Gastrocnemius medialis (tissue), 4 donors: ENCODE data around the gene XYLT1. TPM values are rescaled to one million over a fixed set of nuclear protein-coding genes. Genes with fewer than 3 reads are reported as not detected.

Experiments used
- ATAC-seq, 2 donors: fragments of 150-250 bp; one replicate each; pipeline ENCODE4 v1.9.1; 2016
- DNase-seq, 2 donors: peaks; one replicate each; pipeline ENCODE4 v3.0.0-alpha.2; 2019
- H3K27ac ChIP-seq, 4 donors: fragments of 200-600 bp; sonication (generic); 1 replicate in 1 of 4; 2 replicates in 3 of 4; pipeline ENCODE4 v1.5.1; 2016 to 2018; ENCODE audit warnings: mild to moderate bottlenecking in 2 of 4, moderate library complexity in 1 of 4
- H3K27me3 ChIP-seq, 3 donors: fragments of 200-600 bp; sonication (generic) in 2 of 3; 1 replicate in 1 of 3; 2 replicates in 2 of 3; pipeline versions ENCODE4 v1.5.1 to v1.6.0; 2016 to 2019; ENCODE audit warnings: mild to moderate bottlenecking in 1 of 3, moderate library complexity in 1 of 3
- H3K36me3 ChIP-seq, 2 donors: fragments of 200-600 bp; sonication (generic) in 1 of 2; one replicate each; pipeline ENCODE4 v1.5.1; 2017 to 2018
- H3K4me1 ChIP-seq, 2 donors: fragments of 200-600 bp; sonication (generic) in 1 of 2; one replicate each; pipeline ENCODE4 v1.5.1; 2016 to 2017; ENCODE audit warnings: mild to moderate bottlenecking in 2 of 2
- H3K4me3 ChIP-seq, 4 donors: fragments of 200-600 bp; sonication (generic) in 3 of 4; 1 replicate in 1 of 4; 2 replicates in 3 of 4; pipeline ENCODE4 v1.5.1; 2016 to 2019; ENCODE audit warnings: mild to moderate bottlenecking in 2 of 4
- H3K9me3 ChIP-seq, 3 donors: fragments of 200-600 bp; sonication (generic) in 2 of 3; 1 replicate in 1 of 3; 2 replicates in 2 of 3; pipeline ENCODE4 v1.5.1; 2016 to 2019
- POLR2A ChIP-seq, 2 donors: fragments of 450-650 bp; IDR thresholded peaks; one replicate each; pipeline ENCODE4 v1.6.1; 2017; ENCODE audit warnings: antibody characterized with exemption in 2 of 2, mild to moderate bottlenecking in 2 of 2, moderate library complexity in 2 of 2
- in situ Hi-C, 4 donors: fragments of 200-750 bp; cut with MboI; loops; one replicate each; pipeline versions ENCODE4 v1.15.0 to v1.8.0; 2017; ENCODE audit warnings: low sequenced_read_pairs in 4 of 4
- intact Hi-C: fragments of 100-400 bp; cut with DNase I; formaldehyde crosslinking; loops from one replicate; pipeline ENCODE4 v1.15.1; 2023; ENCODE audit warnings: low total_unique reads
- total RNA-seq, 4 donors: library from RNA; depleted of rRNA; stranded (reverse); fragments of >200 nt; gene quantifications; one replicate each; pipeline versions ENCODE4 v1.1.0 to v1.2.3, GENCODE V29; 2016
- TF ChIP-seq, protein P1 (sequence below), 5 experiments: fragments of 450-650 bp in 3 of 5; fragments of 200-600 bp in 2 of 5; sonication (generic) in 2 of 5; IDR thresholded peaks in 4 of 5; conservative IDR thresholded peaks in 1 of 5; 1 replicate in 4 of 5; 2 replicates in 1 of 5; pipeline ENCODE4 v1.5.1; 2016 to 2019; ENCODE audit warnings: antibody characterized with exemption in 5 of 5, mild to moderate bottlenecking in 3 of 5, moderate library complexity in 3 of 5

XYLT1 gene
- total RNA-seq, 4 donors from 2014 or later: 0.87 to 7.9 (median 1.4) TPM

GRCh38 chr16:17215306-17215705 is 255.5 kb downstream of the XYLT1 start:
- no peak for TF ChIP-seq POLR2A (IDR thresholded peaks at IDR 0.05)
- TF ChIP-seq, protein P1, sequence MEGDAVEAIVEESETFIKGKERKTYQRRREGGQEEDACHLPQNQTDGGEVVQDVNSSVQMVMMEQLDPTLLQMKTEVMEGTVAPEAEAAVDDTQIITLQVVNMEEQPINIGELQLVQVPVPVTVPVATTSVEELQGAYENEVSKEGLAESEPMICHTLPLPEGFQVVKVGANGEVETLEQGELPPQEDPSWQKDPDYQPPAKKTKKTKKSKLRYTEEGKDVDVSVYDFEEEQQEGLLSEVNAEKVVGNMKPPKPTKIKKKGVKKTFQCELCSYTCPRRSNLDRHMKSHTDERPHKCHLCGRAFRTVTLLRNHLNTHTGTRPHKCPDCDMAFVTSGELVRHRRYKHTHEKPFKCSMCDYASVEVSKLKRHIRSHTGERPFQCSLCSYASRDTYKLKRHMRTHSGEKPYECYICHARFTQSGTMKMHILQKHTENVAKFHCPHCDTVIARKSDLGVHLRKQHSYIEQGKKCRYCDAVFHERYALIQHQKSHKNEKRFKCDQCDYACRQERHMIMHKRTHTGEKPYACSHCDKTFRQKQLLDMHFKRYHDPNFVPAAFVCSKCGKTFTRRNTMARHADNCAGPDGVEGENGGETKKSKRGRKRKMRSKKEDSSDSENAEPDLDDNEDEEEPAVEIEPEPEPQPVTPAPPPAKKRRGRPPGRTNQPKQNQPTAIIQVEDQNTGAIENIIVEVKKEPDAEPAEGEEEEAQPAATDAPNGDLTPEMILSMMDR (IDR thresholded peaks at IDR 0.05 in 4 of 5, conservative IDR thresholded peaks at IDR 0.05 in 1 of 5): no peak
- Histone ChIP-seq H3K9me3 (no peaks in the 10 kb centered on the region), H3K27me3 (no peaks in the 10 kb centered on the region), H3K36me3 (no peaks in the 10 kb centered on the region), H3K4me3 (no peak overlapping the region), H3K4me1 (no peaks in the 10 kb centered on the region), H3K27ac (no peak overlapping the region)
- in situ Hi-C loops: loop anchor here in 1 of 4 donors (25.0 kb wide), 1 partner anchor 247 kb away; the partner anchor contains the start of gene XYLT1
- intact Hi-C loops: no loop called here
- ATAC-seq: no peak
- DNase-seq: no peak

GRCh38 chr16:17213974-17214373 is 256.8 kb downstream of the XYLT1 start:
- in situ Hi-C loops: loop anchor here in 1 of 4 donors (25.0 kb wide), 1 partner anchor 248 kb away; the partner anchor contains the start of gene XYLT1
- no peaks in the 10 kb centered on the region for H3K4me1 ChIP-seq
- H3K4me3 ChIP-seq: no peak overlapping the region
- no peaks in the 10 kb centered on the region for H3K27me3 ChIP-seq
- DNase-seq (no peak), ATAC-seq (no peak)
- TF ChIP-seq, protein P1 (IDR thresholded peaks at IDR 0.05 in 4 of 5, conservative IDR thresholded peaks at IDR 0.05 in 1 of 5): no peak
- no peak for TF ChIP-seq POLR2A (IDR thresholded peaks at IDR 0.05)
- H3K36me3 ChIP-seq: no peaks in the 10 kb centered on the region
- H3K9me3 ChIP-seq: no peaks in the 10 kb centered on the region
- H3K27ac ChIP-seq: no peak overlapping the region
- intact Hi-C loops: no loop called here

GRCh38 chr16:17213025-17213424 is 257.7 kb downstream of the XYLT1 start:
- ATAC-seq: no peak
- H3K9me3 ChIP-seq: no peaks in the 10 kb centered on the region
- TF ChIP-seq, protein P1 (IDR thresholded peaks at IDR 0.05 in 4 of 5, conservative IDR thresholded peaks at IDR 0.05 in 1 of 5): no peak
- TF ChIP-seq POLR2A (IDR thresholded peaks at IDR 0.05): no peak
- intact Hi-C loops: no loop called here
- H3K4me3 ChIP-seq: no peak overlapping the region
- no peaks in the 10 kb centered on the region for H3K36me3 ChIP-seq
- no peak for DNase-seq
- in situ Hi-C loops: loop anchor here in 1 of 4 donors (25.0 kb wide), 1 partner anchor 249 kb away; the partner anchor contains the start of gene XYLT1
- H3K27me3 ChIP-seq: no peaks in the 10 kb centered on the region
- H3K4me1 ChIP-seq: no peaks in the 10 kb centered on the region
- H3K27ac ChIP-seq: no peak overlapping the region

- no peak overlapping the region for H3K4me3 ChIP-seq
- DNase-seq: no peak
- no peaks in the 10 kb centered on the region for H3K4me1 ChIP-seq
- intact Hi-C loops (no loop called here), in situ Hi-C loops (loop anchor here in 1 of 4 donors (25.0 kb wide), 1 partner anchor 250 kb away; the partner anchor contains the start of gene XYLT1)
- no peaks in the 10 kb centered on the region for H3K9me3 ChIP-seq
- no peak for TF ChIP-seq POLR2A (IDR thresholded peaks at IDR 0.05)
- TF ChIP-seq, protein P1 (IDR thresholded peaks at IDR 0.05 in 4 of 5, conservative IDR thresholded peaks at IDR 0.05 in 1 of 5): no peak
- no peaks in the 10 kb centered on the region for H3K27me3 ChIP-seq
- H3K27ac ChIP-seq: no peak overlapping the region
- no peak for ATAC-seq
- no peaks in the 10 kb centered on the region for H3K36me3 ChIP-seq
Observed at GRCh38 chr16:17212606-17213005, 258.2 kb downstream of the XYLT1 start.

- in situ Hi-C loops (loop anchor here in 1 of 4 donors (25.0 kb wide), 1 partner anchor 251 kb away; the partner anchor contains the start of gene XYLT1), intact Hi-C loops (no loop called here)
- Histone ChIP-seq H3K27me3 (no peaks in the 10 kb centered on the region), H3K9me3 (no peaks in the 10 kb centered on the region), H3K36me3 (no peaks in the 10 kb centered on the region), H3K4me3 (no peak overlapping the region), H3K27ac (no peak overlapping the region), H3K4me1 (no peaks in the 10 kb centered on the region)
- DNase-seq (no peak), ATAC-seq (no peak)
- TF ChIP-seq POLR2A (IDR thresholded peaks at IDR 0.05): no peak
- TF ChIP-seq, protein P1 (IDR thresholded peaks at IDR 0.05 in 4 of 5, conservative IDR thresholded peaks at IDR 0.05 in 1 of 5): no peak
Observed at GRCh38 chr16:17211797-17212196, 259.0 kb downstream of the XYLT1 start.
